Gastroesophageal sphincter (tissue), 4 donors: ENCODE measurements around the gene TCF4. TPM values are rescaled to one million over a fixed set of nuclear protein-coding genes. Genes with fewer than 3 reads are reported as not detected.

Experiments used
- ATAC-seq: fragments of 150-250 bp; one replicate; pipeline ENCODE4 v1.9.1; 2016; ENCODE audit warnings: mild to moderate bottlenecking, moderate library complexity
- H3K27ac ChIP-seq, 4 donors: fragments of 200-600 bp; sonication (generic) in 3 of 4; 1 replicate in 3 of 4; 2 replicates in 1 of 4; pipeline ENCODE4 v1.5.1; 2016 to 2019
- H3K27me3 ChIP-seq: fragments of 200-600 bp; sonication (generic); one replicate; pipeline ENCODE4 v1.5.1; 2019
- H3K36me3 ChIP-seq, 2 donors: fragments of 200-600 bp; sonication (generic); one replicate each; pipeline ENCODE4 v1.5.1; 2019; ENCODE audit warnings: control low read depth in 1 of 2
- H3K4me1 ChIP-seq, 3 donors: fragments of 200-600 bp; sonication (generic); 1 replicate in 2 of 3; 2 replicates in 1 of 3; pipeline ENCODE4 v1.5.1; 2016 to 2019; ENCODE audit warnings: control low read depth in 2 of 3
- H3K4me3 ChIP-seq, 2 donors: fragments of 200-600 bp; sonication (generic); one replicate each; pipeline ENCODE4 v1.5.1; 2019; ENCODE audit warnings: mild to moderate bottlenecking in 1 of 2, moderate library complexity in 1 of 2
- H3K9me3 ChIP-seq, 3 donors: fragments of 200-600 bp; sonication (generic); one replicate each; pipeline ENCODE4 v1.5.1; 2017 to 2019; ENCODE audit warnings: control low read depth in 2 of 3
- EP300 ChIP-seq: sonication (generic); formaldehyde crosslinking; IDR thresholded peaks from one replicate; pipeline ENCODE4 v1.6.1; 2017; ENCODE audit warnings: antibody characterized with exemption, mild to moderate bottlenecking
- POLR2A ChIP-seq, 2 donors: fragments of 450-650 bp; IDR thresholded peaks; one replicate each; pipeline ENCODE4 v1.6.1; 2017; ENCODE audit warnings: antibody characterized with exemption in 2 of 2, mild to moderate bottlenecking in 2 of 2, moderate library complexity in 1 of 2
- POLR2AphosphoS5 ChIP-seq: sonication (generic); formaldehyde crosslinking; IDR thresholded peaks from one replicate; pipeline ENCODE4 v1.6.1; 2017; ENCODE audit warnings: antibody characterized with exemption
- WGBS, 2 donors: methylation state at CpG; one replicate each; pipeline ENCODE4 v1.1.5; 2018; ENCODE audit warnings: low coverage in 1 of 2; 5-methylcytosine and 5-hydroxymethylcytosine counted together
- total RNA-seq, 4 donors: library from RNA; depleted of rRNA; stranded (reverse); fragments of >200 nt; gene quantifications; one replicate each; pipeline ENCODE4 v1.1.0, GENCODE V29; 2016
- TF ChIP-seq, protein P1 (sequence below), 4 experiments: fragments of 200-600 bp in 2 of 4; fragments of 450-650 bp in 2 of 4; sonication (generic) in 1 of 4; IDR thresholded peaks; one replicate each; pipeline ENCODE4 v1.5.1; 2017 to 2019; ENCODE audit warnings: antibody characterized with exemption in 4 of 4, mild to moderate bottlenecking in 2 of 4, moderate library complexity in 2 of 4

Gene TCF4
- total RNA-seq, 4 donors from 2014 or later, result 64.1 to 87.6 (median 76.2) TPM

DNA sequence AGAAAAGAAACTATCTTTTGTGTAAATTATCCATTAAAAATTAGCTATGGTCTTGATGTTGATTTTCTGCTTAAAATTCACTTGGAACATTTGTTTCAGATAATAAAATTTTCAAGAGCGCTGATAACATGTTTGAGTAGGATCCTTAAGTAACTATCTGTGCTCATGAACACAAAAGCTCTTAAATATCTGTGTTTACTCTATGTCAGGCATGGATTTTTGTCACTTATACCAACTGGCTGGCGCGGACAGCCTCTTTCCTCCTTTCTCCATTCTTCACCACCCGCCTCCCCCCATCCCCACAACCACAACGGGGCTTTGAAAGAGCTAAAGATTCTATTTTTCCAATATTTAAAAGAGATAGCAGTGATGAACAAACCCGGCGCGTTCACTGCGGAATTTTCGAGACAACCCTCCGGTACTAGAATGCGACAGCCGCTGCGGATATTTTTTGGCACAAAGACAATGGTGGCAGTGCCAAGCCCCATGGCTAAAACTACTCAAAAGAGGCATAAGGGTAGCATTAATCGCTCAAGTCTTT lies 181.5 kb downstream of the TCF4 start:
- 86 to 92% methylated on average over 12 to 14 of the region's 15 CpGs for whole genome bisulfite sequencing, 2 donors
- peaks cover 0 to 42% (median 0%) of the 10 kb centered on the region in 3 donors for H3K4me1 ChIP-seq
- peak overlapping the region in 1 of 2 donors; percentile 4 for H3K4me3 ChIP-seq
- H3K36me3 ChIP-seq, result no peaks in the 10 kb centered on the region
- H3K9me3 ChIP-seq, result no peaks in the 10 kb centered on the region
- TF ChIP-seq EP300 (no peak), POLR2AphosphoS5 (no peak), POLR2A (IDR thresholded peaks at IDR 0.05) (no peak)
- TF ChIP-seq, protein P1, sequence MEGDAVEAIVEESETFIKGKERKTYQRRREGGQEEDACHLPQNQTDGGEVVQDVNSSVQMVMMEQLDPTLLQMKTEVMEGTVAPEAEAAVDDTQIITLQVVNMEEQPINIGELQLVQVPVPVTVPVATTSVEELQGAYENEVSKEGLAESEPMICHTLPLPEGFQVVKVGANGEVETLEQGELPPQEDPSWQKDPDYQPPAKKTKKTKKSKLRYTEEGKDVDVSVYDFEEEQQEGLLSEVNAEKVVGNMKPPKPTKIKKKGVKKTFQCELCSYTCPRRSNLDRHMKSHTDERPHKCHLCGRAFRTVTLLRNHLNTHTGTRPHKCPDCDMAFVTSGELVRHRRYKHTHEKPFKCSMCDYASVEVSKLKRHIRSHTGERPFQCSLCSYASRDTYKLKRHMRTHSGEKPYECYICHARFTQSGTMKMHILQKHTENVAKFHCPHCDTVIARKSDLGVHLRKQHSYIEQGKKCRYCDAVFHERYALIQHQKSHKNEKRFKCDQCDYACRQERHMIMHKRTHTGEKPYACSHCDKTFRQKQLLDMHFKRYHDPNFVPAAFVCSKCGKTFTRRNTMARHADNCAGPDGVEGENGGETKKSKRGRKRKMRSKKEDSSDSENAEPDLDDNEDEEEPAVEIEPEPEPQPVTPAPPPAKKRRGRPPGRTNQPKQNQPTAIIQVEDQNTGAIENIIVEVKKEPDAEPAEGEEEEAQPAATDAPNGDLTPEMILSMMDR (IDR thresholded peaks at IDR 0.05), result no peak
- no peak for ATAC-seq
- H3K27ac ChIP-seq, result peak overlapping the region in 2 of 4 donors; percentile 66 to 72
- no peaks in the 10 kb centered on the region for H3K27me3 ChIP-seq

DNA sequence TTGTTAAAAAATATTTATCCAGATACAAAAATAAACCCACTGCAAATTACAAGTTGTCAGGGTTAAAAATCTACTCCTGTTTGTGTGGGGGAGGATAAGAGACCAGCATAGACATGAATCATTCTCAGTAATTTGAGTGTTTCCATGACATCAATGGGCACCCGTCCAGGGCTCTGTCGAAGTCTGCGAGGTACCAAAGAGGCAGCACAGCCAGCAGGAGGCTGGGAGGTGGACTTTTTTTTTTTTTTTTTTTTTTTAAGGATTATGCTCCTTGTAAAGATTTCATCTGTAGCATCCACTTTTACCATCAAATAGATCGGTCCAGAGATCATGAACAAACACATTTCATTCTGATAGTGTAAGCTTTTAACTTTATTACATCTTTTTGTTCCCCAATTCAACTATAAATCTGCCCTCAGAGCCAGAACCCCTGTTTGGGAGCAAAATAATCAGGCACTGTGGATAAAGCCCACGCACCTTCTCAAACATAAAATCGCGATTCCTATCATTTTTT lies 182.0 kb downstream of the TCF4 start:
- peaks cover 0 to 48% (median 0%) of the 10 kb centered on the region in 3 donors for H3K4me1 ChIP-seq
- WGBS, 2 donors, result 33 to 38% methylated on average over 7 of the region's 7 CpGs

DNA sequence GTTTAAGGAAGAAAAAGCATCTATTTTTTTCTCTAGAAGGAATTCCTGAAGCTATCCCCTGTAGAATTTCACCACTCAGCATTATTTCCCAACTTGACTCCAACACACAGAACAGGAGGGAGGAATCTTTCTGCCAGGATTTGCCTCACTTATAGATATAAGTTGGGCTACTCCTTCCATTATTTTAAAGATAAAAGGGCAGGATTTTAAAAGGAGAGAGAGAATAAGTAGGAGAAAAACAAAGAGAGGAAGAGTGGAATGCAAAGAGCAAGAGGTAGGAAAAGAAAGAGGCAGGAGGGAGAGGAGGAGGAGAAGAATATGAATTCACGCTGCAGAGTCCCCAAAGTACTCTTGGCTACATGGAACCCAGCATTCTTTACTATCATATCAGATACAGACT lies 182.5 kb downstream of the TCF4 start:
- WGBS, 2 donors, result 38% methylated on average over 1 of the region's 1 CpG; no CpG with 5 or more reads in 1 of the 2 donors
- TF ChIP-seq POLR2A (IDR thresholded peaks at IDR 0.05) (no peak), EP300 (no peak), POLR2AphosphoS5 (no peak)
- TF ChIP-seq, protein P1 (IDR thresholded peaks at IDR 0.05), result no peak
- no peak for ATAC-seq
- H3K4me3 ChIP-seq, result no peak overlapping the region
- H3K36me3 ChIP-seq, result no peaks in the 10 kb centered on the region
- H3K27ac ChIP-seq, result peak overlapping the region in 3 of 4 donors; percentile 58 to 72 (median 66)
- no peaks in the 10 kb centered on the region for H3K27me3 ChIP-seq
- H3K4me1 ChIP-seq, result peaks cover 0 to 48% (median 0%) of the 10 kb centered on the region in 3 donors
- H3K9me3 ChIP-seq, result no peaks in the 10 kb centered on the region

More for the DNA sequence above, 182.0 kb downstream of the TCF4 start:
- Histone ChIP-seq H3K36me3 (no peaks in the 10 kb centered on the region), H3K4me3 (no peak overlapping the region), H3K27me3 (no peaks in the 10 kb centered on the region), H3K27ac (peak overlapping the region in 3 of 4 donors; percentile 58 to 72 (median 66)), H3K9me3 (no peaks in the 10 kb centered on the region)
- TF ChIP-seq POLR2AphosphoS5 (peak; percentile 49), EP300 (no peak)
- ATAC-seq, result peak; percentile 78

DNA sequence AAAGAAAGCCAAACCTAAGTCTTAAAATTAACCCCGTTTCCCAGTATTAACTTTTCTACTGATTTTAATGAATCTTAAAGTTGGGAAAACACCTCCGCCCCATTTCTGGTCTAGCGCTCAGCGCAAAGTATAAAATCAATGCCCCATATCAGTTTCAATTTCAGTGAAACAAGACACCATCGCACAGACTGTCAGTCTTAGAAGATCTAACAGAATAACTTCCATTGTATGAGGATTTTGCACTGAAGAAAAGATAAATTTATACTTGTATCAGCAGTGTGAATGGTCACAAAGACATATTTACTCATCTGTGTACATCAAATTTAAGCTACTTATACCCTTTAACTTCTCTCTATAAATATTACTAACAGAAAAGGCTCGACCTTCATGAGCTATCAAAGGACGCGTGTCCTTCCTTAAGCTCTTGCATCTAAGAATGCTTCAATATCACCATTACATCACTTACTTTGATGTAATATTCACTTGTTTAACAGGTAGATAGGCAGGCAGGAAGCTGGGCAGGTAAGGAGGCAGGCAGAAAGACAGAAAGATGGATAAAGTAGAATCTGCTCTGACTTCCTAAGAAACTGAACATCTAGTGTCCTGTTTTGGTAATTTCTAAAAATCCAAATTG lies 183.0 kb downstream of the TCF4 start:
- Histone ChIP-seq H3K27me3 (no peaks in the 10 kb centered on the region), H3K4me1 (peaks cover 0 to 48% (median 0%) of the 10 kb centered on the region in 3 donors), H3K36me3 (no peaks in the 10 kb centered on the region), H3K27ac (peak overlapping the region in 3 of 4 donors; percentile 58 to 72 (median 66)), H3K9me3 (no peaks in the 10 kb centered on the region), H3K4me3 (no peak overlapping the region)
- WGBS, 2 donors, result 88 to 94% methylated on average over 8 of the region's 8 CpGs
- no peak for ATAC-seq
- TF ChIP-seq, protein P1 (IDR thresholded peaks at IDR 0.05), result no peak
- TF ChIP-seq POLR2A (IDR thresholded peaks at IDR 0.05) (no peak), POLR2AphosphoS5 (no peak), EP300 (no peak)

DNA sequence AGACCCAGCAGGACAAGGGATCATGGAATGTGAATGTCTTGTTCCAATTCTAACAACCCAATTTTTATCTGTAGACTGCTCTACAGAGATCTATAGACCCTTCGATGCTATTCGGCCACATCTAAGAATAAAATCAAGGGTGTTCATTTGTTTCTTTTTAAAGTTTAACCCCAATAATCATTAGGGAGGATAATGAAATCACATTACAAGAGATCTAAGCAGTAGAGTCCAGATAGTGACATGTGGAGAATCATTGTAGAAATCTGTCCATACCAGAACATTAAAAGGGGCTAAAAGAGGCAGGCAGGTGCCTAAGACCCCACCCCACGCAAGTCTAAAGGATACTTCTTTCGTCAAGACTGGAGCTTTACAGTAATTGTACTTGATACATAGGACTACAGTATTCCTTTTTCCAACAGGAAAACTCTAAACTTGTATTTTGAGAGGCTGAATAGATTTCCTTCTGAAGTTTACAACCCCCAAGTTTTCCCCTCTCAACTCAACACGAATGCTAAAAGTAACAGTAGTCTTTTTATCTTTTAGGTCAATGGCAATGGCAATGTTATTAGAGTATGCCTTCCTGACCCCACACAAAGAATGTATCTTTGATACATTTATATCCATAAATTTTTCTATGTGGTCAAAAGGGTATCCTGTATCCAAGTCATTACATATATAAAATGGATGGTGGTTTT lies 183.7 kb downstream of the TCF4 start:
- Histone ChIP-seq H3K4me3 (no peak overlapping the region), H3K27ac (peak overlapping the region in 3 of 4 donors; percentile 38 to 72 (median 66)), H3K36me3 (no peaks in the 10 kb centered on the region), H3K9me3 (no peaks in the 10 kb centered on the region), H3K27me3 (no peaks in the 10 kb centered on the region), H3K4me1 (peaks cover 0 to 51% (median 0%) of the 10 kb centered on the region in 3 donors)
- ATAC-seq, result no peak
- WGBS, 2 donors, result 88% methylated on average over 4 to 5 of the region's 5 CpGs
- TF ChIP-seq, protein P1 (IDR thresholded peaks at IDR 0.05), result no peak
- TF ChIP-seq POLR2AphosphoS5, result no peak
- TF ChIP-seq POLR2A (IDR thresholded peaks at IDR 0.05), result no peak
- no peak for TF ChIP-seq EP300
